Renal pelvis (tissue), 4 donors: ENCODE results near the gene PROS1. TPM values are rescaled to one million over a fixed set of nuclear protein-coding genes. Genes with fewer than 3 reads are reported as not detected.
"Not testable (repeated sequence)": the region's sequence is repeated elsewhere in the genome, so short reads cannot be mapped to it uniquely, and the experiment has no call there.

Source experiments
- DNase-seq: peaks from one replicate; pipeline ENCODE4 v3.0.0-alpha.2; 2013
- polyA plus RNA-seq, 3 donors: library from polyadenylated mRNA; unstranded; fragments of 120-200 nt; gene quantifications; one replicate each; pipeline ENCODE4 v1.2.1, GENCODE V29; 2013; ENCODE audit not compliant: insufficient read length in 3 of 3

PROS1 gene
- polyA plus RNA-seq, 3 donors, result 34.2 to 41.1 (median 39.2) TPM

DNA sequence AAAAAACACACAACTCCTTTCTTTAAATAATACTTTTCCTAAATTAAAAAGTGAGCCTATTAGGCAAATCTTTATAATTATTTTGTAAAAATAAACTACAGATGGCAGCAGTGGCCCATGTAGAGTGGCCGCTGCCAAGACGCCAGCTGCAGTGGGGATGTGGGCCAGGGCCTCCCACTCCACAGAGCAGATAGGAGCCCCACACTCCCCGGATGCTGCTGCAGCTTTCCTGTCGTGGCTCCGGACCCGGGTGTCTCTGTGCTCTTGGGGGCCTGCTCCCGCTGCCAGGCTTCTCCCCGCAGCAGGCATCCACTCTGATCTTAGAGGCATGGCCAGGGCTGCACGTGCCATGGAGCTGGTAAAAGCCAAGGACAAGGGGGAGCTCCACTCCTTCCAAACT, 67.5 kb downstream of the PROS1 start:
- no peak for DNase-seq

DNA sequence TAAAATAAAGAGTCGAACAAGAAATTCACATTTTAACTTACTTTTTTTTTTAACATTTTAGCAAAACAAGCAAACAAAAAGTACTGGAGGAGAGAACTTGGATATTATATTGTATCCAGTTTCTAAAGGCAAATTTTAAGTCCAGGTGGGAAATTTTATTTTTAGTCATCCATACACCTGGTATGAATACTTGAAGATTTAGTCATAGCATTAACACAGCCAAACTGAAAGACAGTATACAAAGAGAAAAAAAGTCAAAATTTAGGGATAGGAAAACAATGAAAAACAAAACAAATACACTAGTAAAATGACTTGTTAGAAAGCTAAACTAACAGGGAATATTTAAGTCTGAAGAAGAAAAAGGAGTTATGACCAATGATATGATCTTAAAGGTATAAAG, 69.1 kb downstream of the PROS1 start:
- DNase-seq, result no peak

DNA sequence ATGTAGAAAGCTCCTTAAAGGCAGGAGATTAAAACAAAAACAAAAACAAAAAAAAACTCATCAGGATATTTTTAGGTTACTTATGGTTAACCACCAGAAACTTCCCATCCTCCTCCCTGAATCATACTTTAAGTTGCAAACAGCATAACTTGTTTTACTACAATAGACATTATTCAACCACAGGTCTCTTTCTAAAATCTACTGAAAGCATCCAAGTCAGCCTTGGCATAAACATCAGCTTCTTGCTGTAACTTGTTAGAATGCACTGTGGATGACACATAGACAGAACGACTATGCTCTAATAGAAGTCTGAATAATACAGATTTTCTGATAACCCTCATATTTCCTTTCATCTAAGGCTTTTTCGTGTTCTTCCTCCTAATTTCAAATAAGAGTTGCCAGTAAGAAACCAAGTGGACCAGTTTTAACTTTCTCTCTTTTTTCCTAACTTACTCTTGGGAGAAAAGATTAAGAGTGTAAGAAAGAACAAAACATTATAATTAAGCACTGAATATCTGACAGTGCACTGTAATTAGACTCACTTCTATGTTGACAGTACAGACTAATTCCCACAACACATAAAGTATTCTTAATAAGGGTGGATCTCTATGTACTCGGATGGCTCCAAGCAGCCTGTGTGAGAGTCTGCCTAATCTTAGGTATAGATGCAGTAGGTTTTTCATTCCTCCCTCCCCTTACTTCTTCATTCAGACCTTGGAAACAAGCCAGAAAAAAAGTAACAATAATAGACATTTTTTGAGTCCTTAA, 95.3 kb downstream of the PROS1 start:
- not testable (repeated sequence) for DNase-seq

DNA sequence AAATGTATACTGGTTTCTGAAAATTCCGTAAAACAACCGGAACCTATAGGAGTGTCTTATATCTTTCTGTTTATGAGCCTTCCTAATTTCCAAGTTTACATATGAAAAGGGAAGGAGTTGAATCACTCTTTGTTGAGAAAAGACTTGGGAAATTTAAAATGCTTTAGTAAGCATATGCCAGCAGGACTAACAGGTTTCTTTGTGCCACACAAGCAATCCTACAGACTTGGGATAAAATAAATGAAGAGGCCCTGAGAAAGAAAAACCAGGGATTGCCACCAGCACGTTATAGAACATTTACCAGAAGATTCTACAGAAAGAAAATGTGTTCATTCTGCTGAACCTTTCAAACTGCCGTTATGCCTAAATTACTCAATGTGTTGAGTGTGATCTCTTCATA, 96.3 kb downstream of the PROS1 start:
- DNase-seq, result not testable (repeated sequence)

DNA sequence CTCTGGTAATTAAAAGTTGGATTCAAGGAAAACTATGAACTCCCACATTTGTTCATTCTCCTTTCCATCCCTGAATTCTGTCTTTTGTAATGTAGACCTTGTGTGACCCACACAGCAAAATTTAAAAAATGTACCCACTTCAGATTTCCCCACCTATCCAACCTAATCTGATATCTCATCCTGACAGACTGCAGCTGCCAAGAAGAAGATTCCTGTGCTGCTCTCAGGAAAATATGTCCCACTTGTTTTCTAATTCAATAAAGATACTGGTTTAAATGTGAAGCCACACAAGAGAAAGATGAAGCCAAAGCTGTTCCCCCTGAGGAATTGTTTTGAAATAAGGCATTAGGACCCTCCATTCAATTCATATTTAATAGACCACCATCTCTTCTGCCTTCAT, 100.3 kb downstream of the PROS1 start:
- not testable (repeated sequence) for DNase-seq

DNA sequence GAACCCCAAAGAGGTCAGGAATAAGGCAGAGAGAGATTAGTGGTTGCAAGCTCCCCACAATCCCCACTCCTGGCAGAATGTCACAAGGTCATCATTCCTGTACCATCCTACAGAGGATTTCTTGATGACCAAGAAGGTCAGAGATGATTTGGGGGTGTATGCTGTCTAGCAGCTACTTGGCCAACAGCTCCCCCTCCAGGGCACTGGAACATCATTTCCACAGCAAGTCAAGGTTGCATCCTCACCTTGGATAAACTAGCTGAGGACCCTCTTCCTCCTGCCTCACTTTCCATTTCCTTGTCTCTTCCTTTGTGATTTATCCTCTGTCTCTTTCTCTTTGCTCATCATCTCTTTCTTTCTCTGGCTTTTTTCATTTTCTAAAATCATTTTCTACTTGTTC, 106.3 kb downstream of the PROS1 start:
- DNase-seq, result no peak

DNA sequence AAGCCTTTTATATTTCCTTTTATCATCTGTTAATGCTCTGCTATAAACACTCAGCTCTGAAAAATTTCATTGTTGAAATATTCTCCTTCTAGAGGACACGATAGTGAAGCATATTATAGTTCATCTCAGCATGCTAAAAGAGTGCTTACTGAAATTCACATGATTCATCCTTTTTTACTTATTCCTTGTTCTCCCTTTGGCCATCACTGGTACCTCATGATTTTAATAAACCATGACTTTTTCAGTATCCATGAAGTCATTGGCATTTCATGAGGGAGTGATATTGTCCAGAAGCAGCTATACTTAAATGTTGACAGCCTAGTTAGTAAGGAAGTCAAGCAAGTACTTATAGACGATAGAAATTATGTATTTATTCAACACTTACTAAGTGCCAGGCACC, 112.7 kb downstream of the PROS1 start:
- no peak for DNase-seq

DNA sequence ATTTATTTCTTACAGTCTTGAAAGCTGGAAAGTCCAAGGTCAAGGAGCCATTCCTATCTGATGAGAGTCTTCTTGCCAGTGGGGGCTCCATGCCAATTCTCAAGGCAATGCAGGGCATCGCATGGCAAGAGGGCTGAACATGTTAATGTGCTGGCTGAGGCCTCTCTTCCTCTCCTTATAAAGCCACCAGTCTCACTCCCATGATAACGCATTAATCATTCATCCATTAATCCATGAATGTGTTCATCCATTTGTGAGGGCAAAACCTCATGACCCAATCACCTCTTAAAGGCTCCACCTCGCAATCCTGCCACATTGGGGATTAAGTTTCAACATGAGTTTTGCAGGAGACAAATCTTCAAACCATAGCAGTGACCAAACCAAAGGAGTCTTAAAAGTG, 118.3 kb downstream of the PROS1 start:
- no peak for DNase-seq

DNA sequence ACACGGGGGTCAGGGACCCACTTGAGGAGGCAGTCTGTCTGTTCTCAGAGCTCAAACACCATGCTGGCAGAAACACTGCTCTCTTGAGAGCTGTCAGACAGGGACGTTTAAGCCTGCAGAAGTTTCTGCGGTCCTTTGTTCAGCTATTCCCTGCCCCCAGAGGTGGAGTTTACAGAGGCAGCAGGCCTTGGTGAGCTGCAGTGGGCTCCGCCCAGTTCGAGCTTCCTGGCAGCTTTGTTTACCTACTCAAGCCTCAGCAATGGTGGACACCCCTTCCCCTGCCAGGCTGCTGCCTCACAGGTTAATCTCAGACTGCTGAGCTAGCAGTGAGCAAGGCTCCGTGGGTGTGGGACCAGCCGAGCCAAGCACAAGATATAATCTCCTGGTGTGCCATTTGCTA, 121.5 kb downstream of the PROS1 start:
- not testable (repeated sequence) for DNase-seq

DNA sequence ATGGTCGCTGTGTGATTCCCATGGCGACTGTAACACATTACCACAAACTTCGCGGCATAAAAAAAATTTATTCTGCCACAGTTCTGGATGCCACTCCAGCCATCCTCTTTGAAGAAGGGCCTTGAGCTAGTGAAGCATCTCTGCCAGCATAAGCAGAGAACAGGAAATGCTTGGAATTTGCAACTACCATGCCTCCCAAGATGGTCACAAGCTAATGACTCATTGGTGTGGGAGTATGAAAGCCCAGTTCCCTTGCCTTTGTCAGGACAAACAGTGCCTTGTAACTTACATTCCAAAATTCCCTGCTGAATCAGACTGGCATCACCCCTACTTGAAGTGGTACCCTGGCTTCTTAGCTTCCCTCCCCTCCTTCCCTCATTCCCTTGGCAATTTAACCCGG, 129.7 kb downstream of the PROS1 start:
- no peak for DNase-seq

DNA sequence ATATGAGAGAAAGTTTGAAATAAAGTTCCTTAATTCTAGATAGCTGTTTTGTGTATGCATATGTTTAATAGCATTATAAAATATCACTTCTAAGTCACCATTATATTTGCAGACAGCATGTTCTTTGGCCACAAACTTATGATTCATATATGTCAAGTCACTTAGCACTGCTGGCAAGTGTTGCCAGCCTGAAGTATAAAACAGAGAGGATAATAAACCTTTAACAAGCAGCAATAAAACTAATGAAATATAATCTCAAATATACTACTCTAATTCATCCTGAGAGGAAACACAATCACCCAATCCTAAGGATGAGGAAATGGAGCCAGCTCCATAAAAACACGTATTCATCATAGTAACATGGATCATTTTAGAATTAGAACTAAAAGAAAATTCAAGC, 134.5 kb downstream of the PROS1 start:
- not testable (repeated sequence) for DNase-seq

Other genes with a start within 250 kb of the PROS1 start
- gene ARL13B, start 6.3 kb upstream of the PROS1 start, polyA plus RNA-seq, result 10 to 100 TPM; 17.2 to 19.5 (median 18.0) TPM
- gene STX19, start 54.7 kb upstream of the PROS1 start, polyA plus RNA-seq, result under 1 TPM in 2 of 3 donors, not detected in 1; 0.19 to 0.58 TPM
- gene DHFR2, start 89.0 kb upstream of the PROS1 start, polyA plus RNA-seq, result 10 to 100 TPM in 2 of 3 donors, 1 to 10 TPM in 1; 9.0 to 11.7 (median 10.0) TPM
- gene NSUN3, start 89.2 kb upstream of the PROS1 start, polyA plus RNA-seq, result 10 to 100 TPM; 10.4 to 12.8 (median 12.6) TPM